ENCODE results near the gene SASH1.

The SASH1 gene

DNA sequence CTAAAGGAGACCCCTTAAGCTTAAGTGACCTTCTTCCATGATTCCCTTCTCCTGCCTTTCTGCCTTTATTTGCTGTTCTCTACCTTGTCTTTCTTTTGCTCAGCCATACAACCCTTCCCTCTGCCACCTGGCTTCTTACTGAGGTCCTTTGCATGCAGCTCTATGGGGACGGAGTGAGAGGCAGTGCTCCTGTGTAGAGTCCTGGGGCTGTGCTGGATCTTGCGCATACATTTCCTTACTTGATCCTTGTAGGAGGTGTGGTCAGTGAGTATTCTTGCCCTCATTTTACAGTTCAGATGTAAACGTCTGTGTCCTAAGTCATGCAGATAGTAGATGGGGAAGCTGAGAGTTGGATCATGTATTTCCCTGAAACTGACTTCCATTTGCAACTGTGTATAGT is 5.7 kb downstream of the SASH1 start:
- H3K4me1 ChIP-seq (ENCODE audit: control insufficient read depth, low read length): no peaks in the 10 kb centered on the region
- no peak overlapping the region for H3K4me2 ChIP-seq (ENCODE audit: low read length)

DNA sequence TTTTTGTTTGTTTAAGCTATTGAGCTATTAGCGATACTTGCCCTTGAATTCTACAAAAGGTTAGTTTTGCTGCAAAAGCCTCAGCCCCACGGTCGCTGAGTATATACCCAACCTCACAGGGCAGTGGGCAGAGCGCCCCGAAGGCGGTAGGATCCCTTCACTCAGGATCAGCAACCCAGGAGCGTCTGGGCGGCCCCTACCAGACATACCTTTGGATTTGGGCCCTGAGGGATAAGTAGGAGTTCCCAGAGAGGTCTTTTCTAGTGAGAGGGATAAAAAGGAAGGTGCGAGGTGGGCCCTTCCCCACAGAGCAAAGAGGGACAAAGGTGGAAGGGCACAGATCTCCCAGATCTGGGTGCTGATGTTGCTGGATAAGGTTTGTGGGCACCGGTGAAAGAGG is 6.1 kb downstream of the SASH1 start:
- Histone ChIP-seq H3K4me1 (ENCODE audit: control insufficient read depth, low read length) (no peaks in the 10 kb centered on the region), H3K9me3 (ENCODE audit: control insufficient read depth, insufficient read depth, low read length) (no peaks in the 10 kb centered on the region), H3F3A (ENCODE audit: control insufficient read depth, insufficient read depth) (no peaks in the 10 kb centered on the region), H3K79me2 (ENCODE audit: control insufficient read depth, low read length) (no peaks in the 10 kb centered on the region), H3K4me3 (ENCODE audit: low read length) (no peak overlapping the region), H3K36me3 (ENCODE audit: control insufficient read depth, low read length) (no peaks in the 10 kb centered on the region), H4K20me1 (ENCODE audit: control insufficient read depth, insufficient read depth, low read depth, low read length) (no peaks in the 10 kb centered on the region), H3K27ac (ENCODE audit: low read depth, low read length) (no peak overlapping the region), H3K27me3 (ENCODE audit: control insufficient read depth, low read length) (peaks cover 3% of the 10 kb centered on the region; the same call in 1 of the 2 replicates), H3K4me2 (ENCODE audit: low read length) (no peak overlapping the region), H3K9me2 (replicated peaks; ENCODE audit: control insufficient read depth, low read length) (no peaks in the 10 kb centered on the region)
- no peak for TF ChIP-seq EZH2phosphoT487 (IDR thresholded peaks at IDR 0.05; ENCODE audit: borderline replicate concordance, low read length)
- TF ChIP-seq, protein P1, sequence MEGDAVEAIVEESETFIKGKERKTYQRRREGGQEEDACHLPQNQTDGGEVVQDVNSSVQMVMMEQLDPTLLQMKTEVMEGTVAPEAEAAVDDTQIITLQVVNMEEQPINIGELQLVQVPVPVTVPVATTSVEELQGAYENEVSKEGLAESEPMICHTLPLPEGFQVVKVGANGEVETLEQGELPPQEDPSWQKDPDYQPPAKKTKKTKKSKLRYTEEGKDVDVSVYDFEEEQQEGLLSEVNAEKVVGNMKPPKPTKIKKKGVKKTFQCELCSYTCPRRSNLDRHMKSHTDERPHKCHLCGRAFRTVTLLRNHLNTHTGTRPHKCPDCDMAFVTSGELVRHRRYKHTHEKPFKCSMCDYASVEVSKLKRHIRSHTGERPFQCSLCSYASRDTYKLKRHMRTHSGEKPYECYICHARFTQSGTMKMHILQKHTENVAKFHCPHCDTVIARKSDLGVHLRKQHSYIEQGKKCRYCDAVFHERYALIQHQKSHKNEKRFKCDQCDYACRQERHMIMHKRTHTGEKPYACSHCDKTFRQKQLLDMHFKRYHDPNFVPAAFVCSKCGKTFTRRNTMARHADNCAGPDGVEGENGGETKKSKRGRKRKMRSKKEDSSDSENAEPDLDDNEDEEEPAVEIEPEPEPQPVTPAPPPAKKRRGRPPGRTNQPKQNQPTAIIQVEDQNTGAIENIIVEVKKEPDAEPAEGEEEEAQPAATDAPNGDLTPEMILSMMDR (IDR thresholded peaks at IDR 0.05; ENCODE audit: low read depth, low read length, poor library complexity, severe bottlenecking): no peak

More for the DNA sequence above, 5.7 kb downstream of the SASH1 start:
- H3K4me3 ChIP-seq (ENCODE audit: low read length): no peak overlapping the region
- H4K20me1 ChIP-seq (ENCODE audit: control insufficient read depth, insufficient read depth, low read depth, low read length): no peaks in the 10 kb centered on the region
- no peaks in the 10 kb centered on the region for H3K36me3 ChIP-seq (ENCODE audit: control insufficient read depth, low read length)
- no peaks in the 10 kb centered on the region for H3F3A ChIP-seq (ENCODE audit: control insufficient read depth, insufficient read depth)
- H3K27me3 ChIP-seq (ENCODE audit: control insufficient read depth, low read length): peaks cover 3% of the 10 kb centered on the region; the same call in 1 of the 2 replicates
- no peaks in the 10 kb centered on the region for H3K79me2 ChIP-seq (ENCODE audit: control insufficient read depth, low read length)
- H3K27ac ChIP-seq (ENCODE audit: low read depth, low read length): no peak overlapping the region
- no peak for TF ChIP-seq EZH2phosphoT487 (IDR thresholded peaks at IDR 0.05; ENCODE audit: borderline replicate concordance, low read length)
- TF ChIP-seq, protein P1 (IDR thresholded peaks at IDR 0.05; ENCODE audit: low read depth, low read length, poor library complexity, severe bottlenecking): no peak
- H3K9me2 ChIP-seq (replicated peaks; ENCODE audit: control insufficient read depth, low read length): no peaks in the 10 kb centered on the region
- H3K9me3 ChIP-seq (ENCODE audit: control insufficient read depth, insufficient read depth, low read length): no peaks in the 10 kb centered on the region

DNA sequence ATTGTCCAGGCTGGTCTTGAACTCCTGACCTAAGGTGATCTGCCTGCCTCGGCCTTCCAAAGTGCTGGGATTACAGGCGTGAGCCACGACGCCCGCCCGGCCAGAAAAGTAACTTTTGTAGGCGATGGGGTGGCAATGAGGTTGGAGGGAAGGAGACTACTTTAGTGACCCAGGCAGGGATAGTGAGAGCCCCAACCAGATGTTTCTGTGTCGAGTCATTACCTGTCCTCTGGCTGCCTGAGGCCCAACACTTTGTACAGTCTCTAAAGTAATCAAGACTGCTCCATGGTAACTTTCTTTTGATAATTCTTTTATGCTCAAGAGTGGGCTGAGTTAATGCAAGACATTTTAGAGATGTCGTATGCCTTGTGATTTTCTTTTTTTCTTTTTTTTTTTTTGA is 6.8 kb downstream of the SASH1 start:
- H3K9me3 ChIP-seq (ENCODE audit: control insufficient read depth, insufficient read depth, low read length): no peaks in the 10 kb centered on the region
- H3K27ac ChIP-seq (ENCODE audit: low read depth, low read length): no peak overlapping the region
- H3F3A ChIP-seq (ENCODE audit: control insufficient read depth, insufficient read depth): no peaks in the 10 kb centered on the region
- H3K9me2 ChIP-seq (replicated peaks; ENCODE audit: control insufficient read depth, low read length): no peaks in the 10 kb centered on the region
- H3K4me2 ChIP-seq (ENCODE audit: low read length): no peak overlapping the region
- no peaks in the 10 kb centered on the region for H3K4me1 ChIP-seq (ENCODE audit: control insufficient read depth, low read length)
- H3K36me3 ChIP-seq (ENCODE audit: control insufficient read depth, low read length): no peaks in the 10 kb centered on the region
- no peak for TF ChIP-seq EZH2phosphoT487 (IDR thresholded peaks at IDR 0.05; ENCODE audit: borderline replicate concordance, low read length)
- TF ChIP-seq, protein P1 (IDR thresholded peaks at IDR 0.05; ENCODE audit: low read depth, low read length, poor library complexity, severe bottlenecking): no peak
- H4K20me1 ChIP-seq (ENCODE audit: control insufficient read depth, insufficient read depth, low read depth, low read length): no peaks in the 10 kb centered on the region
- no peak overlapping the region for H3K4me3 ChIP-seq (ENCODE audit: low read length)
- H3K27me3 ChIP-seq (ENCODE audit: control insufficient read depth, low read length): peaks cover 3% of the 10 kb centered on the region; the same call in 1 of the 2 replicates
- H3K79me2 ChIP-seq (ENCODE audit: control insufficient read depth, low read length): no peaks in the 10 kb centered on the region

All from DOHH2 (cell line).